ENCODE results near the gene DIAPH3.

- TF ChIP-seq CTCF (IDR thresholded peaks at IDR 0.05) = no peak
- no peak for TF ChIP-seq CBX8 (IDR thresholded peaks at IDR 0.05)
- no peak for TF ChIP-seq EP300 (IDR thresholded peaks at IDR 0.05)
- no peak for TF ChIP-seq POLR2A (IDR thresholded peaks at IDR 0.05; ENCODE audit: low read length)
- no peak for TF ChIP-seq MAX (IDR thresholded peaks at IDR 0.05)
Measured at GRCh38 chr13:60152114-60152513, 11.6 kb downstream of the DIAPH3 start.
